HG03575 (cell line): ENCODE measurements around the gene ZBTB17.

Experiments
- ATAC-seq: cut with Tn5 transposase; IDR thresholded peaks from one replicate; pipeline ENCODE4 v1.9.1; 2021; ENCODE audit not compliant: unreplicated experiment, insufficient number of reproducible peaks, low FRiP score; ENCODE audit errors: extremely low read depth

ZBTB17 gene

DNA sequence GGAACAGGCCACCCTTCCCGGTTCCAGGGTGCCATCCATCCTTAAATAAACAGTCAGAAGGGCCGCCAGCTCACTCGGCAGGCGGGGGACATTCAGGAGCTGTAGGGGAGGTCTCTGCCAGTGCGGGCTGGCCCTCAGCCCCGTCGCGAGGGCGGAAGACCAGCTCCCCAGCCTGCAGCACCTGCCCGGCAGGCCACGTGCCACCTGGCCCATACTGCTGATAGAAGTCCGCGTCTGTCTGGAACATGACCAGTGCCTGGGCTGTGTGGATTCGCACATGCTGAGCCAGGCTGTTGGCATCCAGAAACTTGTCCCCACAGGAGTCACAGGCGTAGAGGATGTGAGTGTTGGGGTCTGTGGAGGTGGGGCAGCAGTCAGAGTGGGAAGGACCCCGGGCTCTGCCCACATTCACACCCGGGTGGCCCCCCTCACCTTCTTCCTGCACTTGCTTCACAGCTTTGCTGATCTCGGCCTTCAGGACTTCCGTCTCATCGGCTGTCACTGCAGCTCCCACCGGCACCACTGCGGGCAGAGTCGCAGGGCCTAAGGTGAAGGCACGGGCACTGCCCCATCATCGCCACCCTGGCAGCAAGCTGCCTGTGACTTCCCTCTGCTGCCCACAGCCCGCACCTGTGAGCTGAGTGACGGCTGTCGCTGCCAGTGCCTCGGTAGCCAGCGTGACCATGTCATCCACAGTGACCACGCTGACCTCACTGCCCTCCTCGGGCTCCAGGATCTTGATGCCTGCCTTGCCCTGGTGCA, 33.8 kb downstream of the ZBTB17 start:
- ATAC-seq = no peak

DNA sequence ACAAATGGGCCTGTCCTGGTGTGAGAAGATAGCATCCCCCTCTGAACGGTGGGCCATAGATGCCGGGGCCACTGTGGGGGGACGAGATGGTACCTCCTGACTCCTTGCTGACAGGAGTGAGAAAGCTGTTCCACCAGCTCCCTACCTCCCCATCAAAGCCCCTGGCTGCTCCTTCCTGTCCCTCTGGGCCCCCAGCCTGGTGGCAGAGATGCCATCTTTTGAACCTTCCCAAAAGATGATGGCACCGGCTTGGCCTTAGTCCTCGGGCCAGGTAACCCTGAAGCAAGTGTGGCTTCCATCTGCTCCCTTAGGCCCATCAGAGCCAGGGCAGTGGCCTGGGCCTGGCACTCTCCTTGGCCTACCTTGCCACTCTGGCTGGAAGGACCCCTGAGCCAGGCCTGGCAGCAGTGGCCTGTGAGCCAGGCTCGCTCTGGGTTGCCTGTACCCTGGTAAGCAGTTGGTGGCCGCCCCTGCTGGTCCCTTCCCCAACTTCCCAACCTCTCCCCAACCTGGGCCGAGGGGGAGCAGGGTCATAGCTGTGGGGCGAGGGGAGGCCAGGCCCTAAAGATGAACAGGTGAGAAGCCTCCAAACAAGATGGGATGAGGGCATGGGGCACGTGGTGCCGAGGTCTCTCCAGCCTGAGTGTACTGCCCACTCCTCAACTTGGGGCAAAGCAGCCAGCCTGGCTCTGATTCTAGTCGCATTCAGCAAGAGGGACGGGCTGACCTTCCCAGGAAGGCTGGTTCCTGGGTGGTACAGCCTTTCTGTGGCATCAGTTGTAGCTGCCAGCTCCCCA, 34.7 kb downstream of the ZBTB17 start:
- no peak for ATAC-seq

DNA sequence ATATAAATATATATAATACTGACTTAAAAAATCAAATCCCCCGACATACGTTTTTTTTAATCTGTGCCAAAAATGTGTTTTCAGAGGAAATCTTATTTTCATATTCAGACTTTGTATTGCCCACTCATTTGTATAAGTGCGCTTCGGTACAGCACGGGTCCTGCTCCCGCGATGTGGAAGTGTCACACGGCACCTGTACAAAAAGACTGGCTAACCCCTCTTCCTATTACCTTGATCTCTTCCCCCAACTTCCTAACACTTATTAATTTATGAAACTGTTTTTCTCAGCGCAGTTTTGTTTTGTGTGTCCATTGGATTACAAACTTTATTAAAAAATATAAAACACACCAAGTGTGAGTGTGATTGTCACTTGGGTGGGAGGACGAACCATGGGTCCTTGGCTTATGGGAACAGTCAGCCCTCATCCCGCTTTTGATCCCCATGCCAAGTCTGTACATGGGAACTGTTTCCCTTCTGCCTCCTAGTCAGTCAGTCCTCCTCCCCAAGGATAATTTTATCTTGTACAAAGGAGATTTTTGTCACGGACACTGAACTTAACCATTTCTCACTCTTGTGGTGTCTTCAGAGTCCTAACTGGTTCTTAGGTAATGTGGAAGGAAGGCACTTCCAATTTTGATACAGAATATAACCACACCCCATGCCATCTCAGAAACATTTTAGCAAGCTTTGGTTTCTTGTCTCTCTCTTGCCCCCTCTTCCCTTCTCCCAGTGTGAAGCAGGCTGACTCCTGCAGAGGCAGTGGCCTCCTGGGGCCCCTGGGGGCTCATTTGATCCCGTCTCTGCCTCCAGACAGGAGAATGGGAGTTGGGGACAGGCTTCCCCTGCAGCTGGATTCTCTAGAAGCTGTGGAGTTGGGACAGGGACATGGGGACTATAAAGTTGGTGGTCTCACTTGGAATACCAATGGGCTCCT, 35.5 kb downstream of the ZBTB17 start:
- ATAC-seq = no peak

DNA sequence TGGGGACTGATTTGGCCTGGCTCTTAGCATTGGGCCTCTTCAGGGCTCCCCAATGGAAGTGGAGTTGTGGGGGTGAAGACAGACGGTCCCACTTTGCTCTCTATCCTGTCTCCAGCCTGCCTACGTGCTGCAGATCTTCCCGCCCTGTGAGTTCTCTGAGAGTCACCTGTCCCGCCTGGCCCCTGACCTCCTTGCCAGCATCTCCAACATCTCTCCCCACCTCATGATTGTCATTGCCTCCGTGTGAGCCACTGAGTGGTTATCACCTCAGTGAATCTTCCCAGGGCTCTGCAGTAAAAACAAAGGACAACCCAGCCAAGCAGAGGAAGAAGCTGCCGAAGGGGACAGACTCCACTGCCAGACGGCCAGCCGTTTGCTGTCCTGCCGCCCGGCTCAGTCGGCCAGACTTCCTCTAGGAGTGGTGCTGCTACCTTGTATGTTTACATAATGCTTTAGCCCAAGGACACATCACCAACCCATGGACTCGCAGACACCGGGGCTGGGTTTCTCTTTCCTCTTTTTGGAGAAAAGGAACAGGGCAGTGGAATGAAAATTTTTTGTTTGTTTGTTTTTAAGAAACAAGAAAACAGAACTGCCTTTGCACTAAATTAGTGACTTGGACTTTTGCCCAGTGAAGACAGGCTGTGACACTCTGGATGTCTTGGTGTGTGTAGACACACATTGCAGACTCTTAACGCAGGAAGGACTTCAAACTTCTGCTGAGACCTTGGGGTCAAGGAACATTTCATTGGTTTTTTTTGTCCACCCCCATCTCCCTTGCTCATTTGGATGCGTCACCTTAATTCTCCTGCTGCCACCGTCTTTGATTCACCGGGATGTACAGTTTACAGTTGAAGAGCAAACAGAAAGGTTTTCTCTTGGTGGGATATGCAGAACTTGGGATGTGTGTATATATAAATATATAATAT, 36.5 kb downstream of the ZBTB17 start:
- no peak for ATAC-seq

DNA sequence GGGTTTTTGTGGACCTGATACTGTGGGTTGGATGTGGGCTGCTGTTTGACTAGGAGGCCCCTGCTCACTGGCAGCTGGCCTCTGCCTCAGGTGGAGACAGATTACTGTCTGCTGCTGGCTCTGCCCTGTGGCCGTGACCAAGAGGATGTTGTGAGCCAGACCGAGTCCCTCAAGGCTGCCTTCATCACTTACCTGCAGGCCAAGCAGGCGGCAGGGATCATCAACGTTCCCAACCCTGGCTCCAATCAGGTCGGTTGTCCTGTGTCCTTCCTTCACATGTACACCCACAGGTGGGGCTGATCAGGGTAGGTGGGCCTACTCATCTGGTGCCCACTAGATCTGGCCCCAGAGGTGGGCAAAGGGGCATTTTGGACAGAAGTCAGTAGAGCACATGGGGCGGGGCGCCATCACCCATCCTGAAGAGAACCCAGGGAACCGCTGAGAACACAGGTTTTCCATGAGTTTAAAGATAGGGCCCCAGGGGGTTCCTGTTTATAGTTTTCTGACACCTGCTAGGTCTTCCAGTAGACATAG, 37.2 kb downstream of the ZBTB17 start:
- no peak for ATAC-seq

DNA sequence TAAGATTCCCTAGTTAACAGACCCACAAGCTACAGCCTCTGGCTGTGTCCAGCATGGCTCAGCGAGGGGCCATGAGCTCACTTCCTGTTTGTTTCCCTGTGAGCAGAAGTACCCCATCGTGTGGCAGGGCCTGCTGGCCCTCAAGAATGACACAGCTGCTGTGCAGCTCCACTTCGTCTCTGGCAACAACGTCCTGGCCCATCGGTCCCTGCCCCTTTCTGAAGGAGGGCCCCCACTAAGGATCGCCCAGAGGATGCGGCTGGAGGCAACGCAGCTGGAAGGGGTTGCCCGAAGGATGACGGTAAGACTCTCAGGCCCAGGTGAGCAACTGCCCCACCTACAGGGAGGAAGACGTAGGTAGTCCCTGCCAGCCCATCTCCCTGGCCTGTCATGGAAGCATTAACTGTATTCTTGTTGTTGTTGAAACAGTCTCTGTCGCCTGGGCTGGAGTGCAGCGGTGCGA, 38.2 kb downstream of the ZBTB17 start:
- no peak for ATAC-seq

DNA sequence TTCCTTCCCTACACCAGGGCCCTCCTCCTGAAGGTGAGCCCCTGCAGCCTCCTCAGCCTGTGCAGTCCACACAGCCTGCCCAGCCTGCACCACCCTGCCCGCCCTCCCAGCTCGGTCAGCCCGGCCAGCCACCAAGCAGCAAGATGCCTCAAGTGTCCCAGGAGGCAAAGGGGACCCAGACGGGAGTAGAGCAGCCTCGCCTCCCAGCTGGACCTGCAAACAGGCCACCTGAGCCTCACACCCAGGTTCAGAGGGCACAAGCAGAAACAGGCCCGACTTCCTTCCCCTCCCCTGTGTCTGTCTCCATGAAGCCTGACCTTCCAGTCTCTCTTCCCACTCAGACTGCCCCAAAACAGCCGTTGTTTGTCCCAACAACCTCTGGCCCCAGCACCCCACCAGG, 38.8 kb downstream of the ZBTB17 start:
- ATAC-seq = no peak

DNA sequence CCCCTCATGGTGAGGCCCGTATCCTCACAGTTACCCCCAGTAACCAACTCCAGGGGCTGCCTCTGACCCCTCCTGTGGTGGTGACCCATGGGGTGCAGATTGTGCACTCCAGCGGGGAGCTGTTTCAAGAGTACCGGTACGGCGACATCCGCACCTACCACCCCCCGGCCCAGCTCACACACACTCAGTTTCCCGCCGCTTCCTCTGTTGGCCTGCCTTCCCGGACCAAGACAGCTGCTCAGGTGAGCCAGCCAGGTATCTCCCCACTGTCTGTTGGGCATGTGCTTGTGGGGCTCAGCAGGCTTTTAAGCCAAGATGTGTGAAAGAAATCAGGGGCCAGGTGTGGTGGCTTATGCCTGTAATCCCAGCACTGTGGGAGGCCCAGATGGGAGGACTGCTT, 39.9 kb downstream of the ZBTB17 start:
- ATAC-seq = no peak

DNA sequence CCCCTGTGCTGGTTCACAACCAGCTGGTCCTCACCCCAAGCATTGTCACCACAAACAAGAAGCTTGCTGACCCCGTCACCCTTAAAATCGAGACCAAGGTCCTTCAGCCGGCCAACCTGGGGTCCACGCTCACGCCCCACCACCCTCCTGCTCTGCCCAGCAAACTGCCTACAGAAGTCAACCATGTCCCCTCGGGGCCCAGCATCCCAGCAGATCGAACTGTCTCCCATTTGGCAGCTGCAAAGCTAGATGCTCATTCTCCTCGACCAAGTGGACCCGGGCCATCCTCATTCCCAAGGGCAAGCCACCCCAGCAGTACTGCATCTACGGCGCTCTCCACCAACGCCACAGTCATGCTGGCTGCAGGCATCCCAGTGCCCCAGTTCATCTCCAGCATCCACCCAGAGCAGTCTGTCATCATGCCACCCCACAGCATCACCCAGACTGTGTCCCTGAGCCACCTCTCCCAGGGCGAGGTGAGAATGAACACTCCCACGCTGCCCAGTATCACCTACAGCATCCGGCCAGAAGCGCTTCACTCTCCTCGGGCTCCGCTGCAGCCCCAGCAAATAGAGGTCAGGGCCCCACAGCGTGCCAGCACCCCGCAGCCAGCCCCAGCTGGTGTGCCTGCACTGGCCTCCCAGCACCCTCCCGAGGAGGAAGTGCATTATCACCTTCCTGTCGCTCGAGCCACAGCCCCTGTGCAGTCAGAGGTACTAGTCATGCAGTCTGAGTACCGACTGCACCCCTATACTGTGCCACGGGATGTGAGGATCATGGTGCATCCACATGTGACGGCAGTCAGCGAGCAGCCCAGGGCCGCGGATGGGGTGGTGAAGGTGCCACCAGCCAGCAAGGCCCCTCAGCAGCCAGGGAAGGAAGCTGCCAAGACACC, 40.6 kb downstream of the ZBTB17 start:
- ATAC-seq = no peak

DNA sequence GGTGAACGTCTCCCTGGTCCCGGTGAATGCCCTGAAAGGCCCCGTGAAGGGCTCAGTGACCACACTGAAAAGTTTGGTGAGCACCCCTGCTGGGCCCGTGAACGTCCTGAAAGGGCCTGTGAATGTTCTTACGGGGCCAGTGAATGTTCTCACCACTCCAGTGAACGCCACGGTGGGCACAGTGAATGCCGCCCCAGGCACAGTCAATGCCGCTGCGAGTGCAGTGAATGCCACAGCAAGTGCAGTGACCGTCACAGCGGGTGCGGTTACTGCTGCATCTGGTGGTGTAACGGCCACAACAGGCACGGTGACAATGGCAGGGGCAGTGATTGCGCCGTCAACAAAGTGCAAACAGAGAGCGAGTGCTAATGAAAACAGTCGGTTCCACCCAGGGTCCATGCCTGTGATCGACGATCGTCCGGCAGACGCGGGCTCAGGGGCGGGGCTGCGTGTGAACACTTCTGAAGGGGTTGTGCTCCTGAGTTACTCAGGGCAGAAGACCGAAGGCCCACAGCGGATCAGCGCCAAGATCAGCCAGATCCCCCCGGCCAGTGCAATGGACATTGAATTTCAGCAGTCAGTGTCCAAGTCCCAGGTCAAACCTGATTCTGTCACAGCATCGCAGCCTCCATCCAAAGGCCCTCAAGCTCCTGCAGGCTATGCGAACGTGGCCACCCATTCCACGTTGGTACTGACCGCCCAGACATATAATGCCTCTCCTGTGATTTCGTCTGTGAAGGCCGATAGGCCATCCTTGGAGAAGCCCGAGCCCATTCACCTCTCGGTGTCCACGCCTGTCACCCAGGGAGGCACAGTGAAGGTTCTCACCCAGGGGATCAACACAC, 41.5 kb downstream of the ZBTB17 start:
- no peak for ATAC-seq

DNA sequence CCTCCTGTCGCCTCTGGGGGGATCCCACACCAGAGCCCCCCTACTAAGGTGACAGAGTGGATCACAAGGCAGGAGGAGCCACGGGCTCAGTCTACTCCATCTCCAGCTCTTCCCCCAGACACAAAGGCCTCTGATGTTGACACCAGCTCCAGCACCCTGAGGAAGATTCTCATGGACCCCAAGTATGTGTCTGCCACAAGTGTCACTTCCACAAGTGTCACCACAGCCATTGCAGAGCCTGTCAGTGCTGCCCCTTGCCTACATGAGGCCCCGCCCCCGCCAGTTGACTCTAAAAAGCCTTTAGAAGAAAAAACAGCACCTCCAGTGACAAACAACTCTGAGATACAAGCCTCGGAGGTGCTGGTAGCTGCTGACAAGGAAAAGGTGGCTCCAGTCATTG, 42.2 kb downstream of the ZBTB17 start:
- ATAC-seq = no peak

DNA sequence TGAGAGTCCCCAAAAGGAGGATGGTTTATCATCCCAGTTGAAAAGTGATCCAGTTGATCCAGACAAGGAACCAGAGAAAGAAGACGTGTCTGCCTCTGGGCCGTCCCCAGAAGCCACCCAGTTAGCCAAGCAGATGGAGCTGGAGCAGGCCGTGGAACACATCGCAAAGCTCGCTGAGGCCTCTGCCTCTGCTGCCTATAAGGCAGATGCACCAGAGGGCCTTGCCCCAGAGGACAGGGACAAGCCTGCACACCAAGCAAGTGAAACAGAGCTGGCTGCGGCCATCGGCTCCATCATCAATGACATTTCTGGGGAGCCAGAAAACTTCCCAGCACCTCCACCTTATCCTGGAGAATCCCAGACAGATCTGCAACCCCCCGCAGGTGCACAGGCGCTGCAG, 43.3 kb downstream of the ZBTB17 start:
- no peak for ATAC-seq

DNA sequence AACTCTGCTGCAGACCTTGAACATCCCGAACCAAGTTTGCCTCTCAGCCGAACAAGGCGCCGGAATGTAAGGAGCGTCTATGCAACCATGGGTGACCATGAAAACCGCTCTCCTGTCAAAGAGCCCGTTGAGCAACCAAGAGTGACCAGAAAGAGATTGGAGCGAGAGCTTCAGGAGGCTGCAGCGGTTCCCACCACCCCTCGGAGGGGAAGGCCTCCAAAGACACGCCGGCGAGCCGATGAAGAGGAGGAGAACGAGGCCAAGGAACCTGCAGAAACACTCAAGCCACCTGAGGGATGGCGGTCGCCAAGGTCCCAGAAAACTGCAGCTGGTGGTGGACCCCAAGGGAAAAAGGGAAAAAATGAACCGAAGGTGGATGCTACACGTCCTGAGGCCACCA, 44.0 kb downstream of the ZBTB17 start:
- ATAC-seq = no peak

DNA sequence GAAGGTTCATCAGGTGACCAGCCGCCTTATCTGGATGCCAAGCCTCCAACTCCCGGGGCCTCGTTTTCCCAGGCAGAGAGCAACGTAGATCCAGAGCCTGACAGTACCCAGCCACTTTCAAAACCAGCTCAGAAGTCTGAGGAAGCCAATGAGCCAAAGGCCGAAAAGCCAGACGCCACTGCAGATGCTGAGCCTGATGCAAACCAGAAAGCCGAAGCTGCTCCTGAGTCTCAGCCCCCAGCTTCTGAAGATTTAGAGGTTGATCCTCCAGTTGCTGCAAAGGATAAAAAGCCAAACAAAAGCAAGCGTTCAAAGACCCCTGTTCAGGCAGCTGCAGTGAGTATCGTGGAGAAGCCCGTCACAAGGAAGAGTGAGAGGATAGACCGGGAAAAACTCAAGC, 44.5 kb downstream of the ZBTB17 start:
- no peak for ATAC-seq

DNA sequence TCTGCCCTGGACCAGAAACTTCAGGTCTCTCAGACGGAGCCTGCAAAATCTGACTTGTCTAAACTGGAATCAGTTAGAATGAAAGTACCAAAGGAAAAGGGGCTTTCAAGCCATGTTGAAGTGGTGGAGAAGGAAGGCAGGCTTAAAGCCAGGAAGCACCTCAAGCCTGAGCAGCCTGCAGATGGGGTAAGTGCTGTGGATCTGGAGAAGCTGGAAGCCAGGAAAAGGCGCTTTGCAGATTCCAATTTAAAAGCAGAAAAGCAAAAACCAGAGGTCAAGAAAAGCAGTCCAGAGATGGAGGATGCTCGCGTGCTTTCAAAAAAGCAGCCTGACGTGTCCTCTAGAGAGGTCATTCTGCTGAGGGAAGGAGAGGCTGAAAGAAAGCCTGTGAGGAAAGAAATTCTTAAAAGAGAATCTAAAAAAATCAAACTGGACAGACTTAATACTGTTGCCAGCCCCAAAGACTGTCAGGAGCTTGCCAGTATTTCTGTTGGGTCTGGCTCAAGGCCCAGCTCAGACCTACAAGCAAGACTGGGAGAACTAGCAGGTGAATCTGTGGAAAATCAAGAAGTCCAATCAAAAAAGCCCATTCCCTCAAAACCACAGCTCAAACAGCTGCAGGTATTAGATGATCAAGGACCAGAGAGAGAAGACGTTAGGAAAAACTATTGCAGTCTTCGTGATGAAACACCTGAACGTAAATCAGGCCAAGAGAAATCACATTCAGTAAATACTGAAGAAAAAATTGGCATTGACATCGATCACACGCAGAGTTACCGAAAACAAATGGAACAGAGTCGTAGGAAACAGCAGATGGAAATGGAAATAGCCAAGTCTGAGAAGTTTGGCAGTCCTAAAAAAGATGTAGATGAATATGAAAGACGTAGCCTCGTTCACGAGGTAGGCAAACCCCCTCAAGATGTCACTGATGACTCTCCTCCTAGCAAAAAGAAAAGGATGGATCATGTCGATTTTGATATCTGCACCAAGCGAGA, 46.6 kb downstream of the ZBTB17 start:
- ATAC-seq = no peak
